ENCODE data around the gene APCDD1.

Gene APCDD1

DNA sequence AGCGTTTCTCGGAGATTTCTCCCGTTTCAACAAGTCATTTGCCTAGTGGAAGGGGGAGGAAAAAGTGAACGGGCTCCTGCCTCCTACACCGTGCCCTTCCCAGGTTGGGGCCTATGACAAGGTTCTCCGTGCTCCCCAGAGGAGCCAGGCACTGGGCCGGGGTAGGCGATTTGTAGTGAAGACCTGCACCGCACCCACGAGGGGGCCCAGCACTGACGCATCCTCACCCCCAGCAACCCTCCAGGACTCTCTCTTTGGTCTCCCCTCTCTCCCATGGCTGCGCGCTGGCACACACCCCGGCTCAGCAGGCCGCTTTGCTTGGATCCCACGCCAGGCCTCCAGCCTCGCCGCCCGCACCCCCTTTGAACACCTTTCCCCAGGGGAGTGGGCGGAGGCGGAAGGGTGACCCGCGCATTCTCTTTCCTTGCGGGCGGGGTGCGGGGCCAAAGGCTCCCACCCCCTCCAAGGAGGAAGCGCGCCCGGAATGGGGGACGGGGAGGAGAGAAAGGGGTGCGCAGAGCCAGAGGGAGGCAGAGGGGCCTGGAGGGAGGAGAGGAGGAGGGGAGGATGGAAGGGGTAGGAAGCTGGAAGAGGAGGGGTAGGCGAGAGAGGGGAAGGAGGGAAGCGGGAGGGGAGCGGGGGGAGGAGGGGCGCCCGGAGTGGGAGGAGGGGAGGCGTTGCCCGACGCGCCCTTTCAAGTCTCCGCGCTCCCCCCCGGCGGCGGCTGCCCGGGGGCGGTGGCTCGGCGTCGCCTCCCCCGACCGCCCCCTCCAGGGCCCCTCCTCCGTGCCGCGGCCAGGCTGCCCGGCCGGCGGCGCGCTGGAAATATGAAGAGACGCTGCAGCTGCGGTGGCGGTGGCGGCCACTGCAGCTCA is at the start of gene APCDD1:
APCDD1 (plus strand) TSS at position 830 of the 875 bp plus-strand sequence. CDS start 347 bp downstream, outside the sequence.
- H3K4me3 ChIP-seq (ENCODE audit: low read length in 2 of 2): peak within 1 kb of the TSS; percentile 81 to 90
- no peaks in the 10 kb centered on the region for H3K27me3 ChIP-seq (ENCODE audit: control insufficient read depth in 1 of 2, insufficient read depth in 2 of 2, low read length in 2 of 2)
- H3K4me1 ChIP-seq (ENCODE audit: control insufficient read depth, insufficient read depth, low read length): peaks cover 27% of the 10 kb centered on the region
- H3K36me3 ChIP-seq (ENCODE audit: control insufficient read depth in 2 of 2, insufficient read depth in 2 of 2, low read length in 2 of 2): no peaks in the 10 kb centered on the region
- peak within 1 kb of the TSS; percentile 84 for H3K27ac ChIP-seq (ENCODE audit: low read length)
- peak within 1 kb of the TSS; percentile 70 to 86 for H3K9ac ChIP-seq (ENCODE audit: low read length in 2 of 2)
- H3K9me3 ChIP-seq (ENCODE audit: control insufficient read depth in 2 of 2, low read length in 2 of 2): no peaks in the 10 kb centered on the region

DNA sequence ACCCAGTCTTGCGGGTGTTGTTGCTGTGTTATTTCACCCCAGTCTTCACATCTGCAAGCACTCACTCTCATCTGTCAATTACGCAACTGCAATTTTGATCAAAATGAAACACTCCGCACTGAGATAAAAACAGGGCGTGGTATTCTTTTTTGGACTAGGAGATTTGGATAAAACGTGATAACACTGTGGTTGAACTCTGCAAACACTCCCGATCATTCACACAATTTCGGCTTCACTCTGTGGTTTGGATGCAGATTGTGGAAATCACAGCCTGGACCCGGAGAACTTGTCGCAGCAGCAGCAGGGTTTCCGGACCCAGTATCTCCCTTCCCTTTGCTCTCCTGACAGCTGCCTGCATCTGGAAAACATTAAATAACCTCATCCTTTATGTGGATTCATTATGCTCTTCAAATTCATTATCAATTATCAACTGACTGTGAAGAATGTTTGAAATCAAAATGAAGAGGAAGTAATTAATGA is 49.4 kb upstream of the APCDD1 start:
- H3K9me3 ChIP-seq (ENCODE audit: control insufficient read depth in 2 of 2, low read length in 2 of 2): no peaks in the 10 kb centered on the region
- H3K27ac ChIP-seq (ENCODE audit: low read length): no peak overlapping the region
- no peak overlapping the region for H3K4me3 ChIP-seq (ENCODE audit: low read length in 2 of 2)
- no peaks in the 10 kb centered on the region for H3K27me3 ChIP-seq (ENCODE audit: control insufficient read depth in 1 of 2, insufficient read depth in 2 of 2, low read length in 2 of 2)
- H3K9ac ChIP-seq (ENCODE audit: low read length in 2 of 2): no peak overlapping the region
- H3K36me3 ChIP-seq (ENCODE audit: control insufficient read depth in 2 of 2, insufficient read depth in 2 of 2, low read length in 2 of 2): no peaks in the 10 kb centered on the region
- peaks cover 4% of the 10 kb centered on the region for H3K4me1 ChIP-seq (ENCODE audit: control insufficient read depth, insufficient read depth, low read length)

DNA sequence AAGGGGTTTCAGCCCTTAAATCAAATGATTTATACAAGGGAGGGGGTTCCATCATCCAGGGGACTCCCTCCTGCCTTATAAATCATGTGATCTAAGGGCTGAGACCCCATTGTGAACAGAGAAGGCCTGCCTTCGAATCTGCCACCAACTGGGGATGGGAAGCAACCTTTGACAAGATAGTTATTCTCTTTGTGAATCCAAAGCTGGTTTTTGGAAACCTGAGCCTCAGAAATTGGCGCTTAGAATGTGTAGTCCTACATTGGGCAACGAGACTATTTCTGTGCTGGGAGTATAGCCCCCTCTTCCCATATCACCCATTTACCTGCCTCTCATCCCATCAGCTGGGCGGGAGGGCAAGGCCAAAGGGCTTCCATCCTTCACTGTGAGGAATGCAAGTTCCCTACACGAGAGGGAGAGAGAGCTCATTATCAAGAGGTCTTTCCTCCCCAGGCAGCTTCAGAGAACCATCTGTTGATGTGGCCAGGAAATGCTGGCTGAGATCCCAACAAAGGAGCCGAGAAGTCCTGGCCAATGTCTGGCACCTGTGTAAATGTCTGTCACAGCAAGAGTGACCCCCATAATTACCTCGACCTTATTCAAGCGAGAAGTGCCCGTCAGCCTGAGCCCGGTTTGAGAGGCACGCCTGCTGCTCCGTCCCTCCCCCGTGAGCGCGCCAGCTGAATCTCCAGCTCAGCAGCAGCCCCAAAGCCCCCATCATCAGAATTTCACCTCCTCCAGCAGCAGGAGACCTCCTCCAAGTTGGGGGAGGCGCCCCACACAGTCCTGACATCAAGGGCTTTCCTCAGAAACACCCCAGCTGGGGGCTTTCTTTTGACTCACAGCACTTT is 48.4 kb upstream of the APCDD1 start:
- H3K4me1 ChIP-seq (ENCODE audit: control insufficient read depth, insufficient read depth, low read length): peaks cover 8% of the 10 kb centered on the region
- peak overlapping the region in 1 of 2 donors; percentile 22 for H3K4me3 ChIP-seq (ENCODE audit: low read length in 2 of 2)
- H3K27me3 ChIP-seq (ENCODE audit: control insufficient read depth in 1 of 2, insufficient read depth in 2 of 2, low read length in 2 of 2): no peaks in the 10 kb centered on the region
- H3K36me3 ChIP-seq (ENCODE audit: control insufficient read depth in 2 of 2, insufficient read depth in 2 of 2, low read length in 2 of 2): no peaks in the 10 kb centered on the region
- no peak overlapping the region for H3K9ac ChIP-seq (ENCODE audit: low read length in 2 of 2)
- H3K9me3 ChIP-seq (ENCODE audit: control insufficient read depth in 2 of 2, low read length in 2 of 2): no peaks in the 10 kb centered on the region
- H3K27ac ChIP-seq (ENCODE audit: low read length): no peak overlapping the region

DNA sequence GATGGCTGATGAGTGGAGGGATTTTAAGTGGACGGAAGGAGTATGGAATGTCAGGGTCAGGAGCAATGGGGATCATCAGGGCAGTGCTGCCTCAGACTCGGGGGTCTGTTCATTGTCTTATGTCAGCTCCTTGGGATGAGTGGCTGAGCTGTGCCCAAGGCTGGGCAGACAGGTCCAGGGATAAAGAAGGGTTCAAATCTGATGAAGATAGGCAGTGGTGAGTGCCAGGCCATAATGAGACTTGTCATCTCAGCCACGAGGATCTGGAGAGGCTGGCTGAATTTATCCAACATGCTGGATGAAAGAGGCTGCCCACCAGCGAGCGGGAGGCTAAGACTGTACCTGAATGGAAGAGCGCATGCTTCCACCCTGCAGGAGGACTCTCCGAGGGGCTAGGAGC is 46.3 kb upstream of the APCDD1 start:
- Histone ChIP-seq H3K27ac (ENCODE audit: low read length) (no peak overlapping the region), H3K27me3 (ENCODE audit: control insufficient read depth in 1 of 2, insufficient read depth in 2 of 2, low read length in 2 of 2) (no peaks in the 10 kb centered on the region), H3K9ac (ENCODE audit: low read length in 2 of 2) (no peak overlapping the region), H3K36me3 (ENCODE audit: control insufficient read depth in 2 of 2, insufficient read depth in 2 of 2, low read length in 2 of 2) (no peaks in the 10 kb centered on the region), H3K4me1 (ENCODE audit: control insufficient read depth, insufficient read depth, low read length) (peaks cover 10% of the 10 kb centered on the region), H3K9me3 (ENCODE audit: control insufficient read depth in 2 of 2, low read length in 2 of 2) (no peaks in the 10 kb centered on the region), H3K4me3 (ENCODE audit: low read length in 2 of 2) (no peak overlapping the region)

DNA sequence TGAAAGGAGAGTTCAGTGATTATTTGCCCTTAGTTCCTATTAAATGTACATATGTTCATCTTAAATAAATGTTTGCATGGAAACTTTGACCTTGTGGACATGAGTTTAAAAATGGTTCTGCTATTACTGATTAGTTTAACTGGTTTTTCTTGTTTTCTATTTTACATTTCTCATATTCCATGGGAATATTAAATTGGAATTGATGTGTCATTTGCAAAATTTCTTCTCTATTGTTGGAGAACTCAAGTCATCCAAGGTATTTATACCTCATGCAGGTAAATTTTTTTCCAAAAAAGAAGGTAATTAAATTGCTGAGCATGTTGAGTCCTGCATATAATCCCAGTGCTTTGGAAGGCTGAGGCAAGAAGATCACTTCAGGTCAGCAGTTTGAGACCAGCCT is 45.4 kb upstream of the APCDD1 start:
- no peak overlapping the region for H3K27ac ChIP-seq (ENCODE audit: low read length)
- no peak overlapping the region for H3K9ac ChIP-seq (ENCODE audit: low read length in 2 of 2)

DNA sequence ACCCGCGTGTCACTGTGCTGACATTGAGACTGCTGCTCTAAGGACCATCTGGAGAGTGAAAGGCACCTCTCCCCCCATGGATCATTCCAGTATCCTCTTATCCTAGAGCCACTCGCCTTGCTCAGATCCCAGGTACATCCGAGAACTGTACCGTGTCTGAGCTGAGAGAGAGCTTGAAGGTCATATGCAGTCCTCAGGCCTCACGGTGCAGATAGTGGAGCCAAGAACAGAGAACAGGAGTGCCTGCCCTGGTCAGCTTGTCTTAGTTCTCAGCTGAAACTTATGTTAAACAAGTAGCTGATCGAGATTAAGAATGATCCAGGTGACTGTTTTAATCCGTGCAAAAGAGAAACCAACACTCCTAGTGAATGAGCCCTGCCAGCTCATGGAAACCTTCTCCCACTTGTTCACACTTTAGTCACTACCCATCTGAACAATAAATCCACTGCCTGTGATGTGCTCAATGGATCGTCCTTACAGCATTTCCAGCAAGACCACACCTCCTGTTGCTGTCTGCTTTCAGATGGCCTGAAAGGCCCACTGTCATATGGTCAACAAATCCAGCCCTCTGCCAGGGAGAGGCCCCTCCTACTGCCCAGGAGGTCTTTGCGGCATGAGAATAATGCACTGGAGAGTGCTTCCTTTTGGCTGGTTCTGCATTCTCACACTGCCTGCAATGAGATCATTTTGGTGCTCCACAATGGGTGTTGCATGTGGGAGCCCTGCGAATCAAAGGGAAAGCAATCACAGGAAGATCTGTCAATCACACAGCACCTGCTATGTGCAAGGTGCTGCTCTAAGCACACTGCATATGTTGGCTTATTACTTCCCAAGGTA is 43.7 kb upstream of the APCDD1 start:
- no peaks in the 10 kb centered on the region for H3K9me3 ChIP-seq (ENCODE audit: control insufficient read depth in 2 of 2, low read length in 2 of 2)
- H3K4me1 ChIP-seq (ENCODE audit: control insufficient read depth, insufficient read depth, low read length): peaks cover 10% of the 10 kb centered on the region
- no peaks in the 10 kb centered on the region for H3K36me3 ChIP-seq (ENCODE audit: control insufficient read depth in 2 of 2, insufficient read depth in 2 of 2, low read length in 2 of 2)
- no peaks in the 10 kb centered on the region for H3K27me3 ChIP-seq (ENCODE audit: control insufficient read depth in 1 of 2, insufficient read depth in 2 of 2, low read length in 2 of 2)
- H3K4me3 ChIP-seq (ENCODE audit: low read length in 2 of 2): no peak overlapping the region
- H3K27ac ChIP-seq (ENCODE audit: low read length): no peak overlapping the region
- no peak overlapping the region for H3K9ac ChIP-seq (ENCODE audit: low read length in 2 of 2)

More for the DNA sequence above, 45.4 kb upstream of the APCDD1 start:
- H3K9me3 ChIP-seq (ENCODE audit: control insufficient read depth in 2 of 2, low read length in 2 of 2): no peaks in the 10 kb centered on the region
- H3K4me3 ChIP-seq (ENCODE audit: low read length in 2 of 2): no peak overlapping the region
- no peaks in the 10 kb centered on the region for H3K36me3 ChIP-seq (ENCODE audit: control insufficient read depth in 2 of 2, insufficient read depth in 2 of 2, low read length in 2 of 2)
- H3K4me1 ChIP-seq (ENCODE audit: control insufficient read depth, insufficient read depth, low read length): peaks cover 10% of the 10 kb centered on the region
- H3K27me3 ChIP-seq (ENCODE audit: control insufficient read depth in 1 of 2, insufficient read depth in 2 of 2, low read length in 2 of 2): no peaks in the 10 kb centered on the region

DNA sequence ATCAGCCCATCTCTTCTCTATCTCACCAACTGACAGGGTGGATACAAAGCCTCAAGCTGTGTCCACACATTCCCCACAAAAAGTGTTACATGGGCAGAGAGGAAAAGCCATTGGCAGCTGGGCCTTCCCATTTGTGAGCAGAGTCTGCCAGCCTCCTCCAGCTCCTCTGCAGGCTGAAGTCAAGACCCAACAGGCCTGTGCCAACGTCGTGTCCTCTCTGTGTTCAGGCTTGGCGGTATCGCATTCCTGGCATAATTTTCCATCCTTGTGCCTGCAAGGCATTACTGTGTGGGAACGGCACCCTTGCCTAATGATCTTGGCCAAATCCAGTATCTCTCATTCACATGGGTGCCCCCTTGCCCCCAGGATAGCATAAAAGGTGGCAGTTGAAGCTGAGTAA is 41.5 kb upstream of the APCDD1 start:
- Histone ChIP-seq H3K36me3 (ENCODE audit: control insufficient read depth in 2 of 2, insufficient read depth in 2 of 2, low read length in 2 of 2) (no peaks in the 10 kb centered on the region), H3K9me3 (ENCODE audit: control insufficient read depth in 2 of 2, low read length in 2 of 2) (no peaks in the 10 kb centered on the region), H3K4me1 (ENCODE audit: control insufficient read depth, insufficient read depth, low read length) (peaks cover 15% of the 10 kb centered on the region), H3K4me3 (ENCODE audit: low read length in 2 of 2) (no peak overlapping the region), H3K27ac (ENCODE audit: low read length) (no peak overlapping the region), H3K27me3 (ENCODE audit: control insufficient read depth in 1 of 2, insufficient read depth in 2 of 2, low read length in 2 of 2) (no peaks in the 10 kb centered on the region), H3K9ac (ENCODE audit: low read length in 2 of 2) (no peak overlapping the region)

DNA sequence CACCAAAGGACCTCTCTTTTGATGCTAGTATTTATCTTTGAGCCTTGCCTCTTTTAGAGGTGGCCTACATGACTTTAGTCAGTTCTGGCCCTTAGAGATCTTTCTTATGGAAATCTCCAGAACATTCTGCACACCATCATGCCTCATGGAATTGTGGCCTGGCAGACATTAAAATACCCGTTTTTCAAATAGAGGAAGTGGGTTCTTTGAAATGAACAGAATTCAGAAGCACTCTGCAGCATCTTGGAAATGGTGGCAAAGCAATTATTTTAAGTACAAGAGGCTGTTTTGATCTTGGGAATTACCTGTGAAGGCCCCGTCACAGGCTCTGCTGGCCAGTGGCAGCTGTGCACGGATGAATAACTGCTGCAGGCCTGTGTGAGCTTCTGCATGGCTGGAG is 40.7 kb upstream of the APCDD1 start:
- H3K9me3 ChIP-seq (ENCODE audit: control insufficient read depth in 2 of 2, low read length in 2 of 2): no peaks in the 10 kb centered on the region
- no peak overlapping the region for H3K9ac ChIP-seq (ENCODE audit: low read length in 2 of 2)
- no peak overlapping the region for H3K4me3 ChIP-seq (ENCODE audit: low read length in 2 of 2)
- no peaks in the 10 kb centered on the region for H3K27me3 ChIP-seq (ENCODE audit: control insufficient read depth in 1 of 2, insufficient read depth in 2 of 2, low read length in 2 of 2)
- no peaks in the 10 kb centered on the region for H3K36me3 ChIP-seq (ENCODE audit: control insufficient read depth in 2 of 2, insufficient read depth in 2 of 2, low read length in 2 of 2)
- H3K4me1 ChIP-seq (ENCODE audit: control insufficient read depth, insufficient read depth, low read length): peaks cover 16% of the 10 kb centered on the region
- no peak overlapping the region for H3K27ac ChIP-seq (ENCODE audit: low read length)

DNA sequence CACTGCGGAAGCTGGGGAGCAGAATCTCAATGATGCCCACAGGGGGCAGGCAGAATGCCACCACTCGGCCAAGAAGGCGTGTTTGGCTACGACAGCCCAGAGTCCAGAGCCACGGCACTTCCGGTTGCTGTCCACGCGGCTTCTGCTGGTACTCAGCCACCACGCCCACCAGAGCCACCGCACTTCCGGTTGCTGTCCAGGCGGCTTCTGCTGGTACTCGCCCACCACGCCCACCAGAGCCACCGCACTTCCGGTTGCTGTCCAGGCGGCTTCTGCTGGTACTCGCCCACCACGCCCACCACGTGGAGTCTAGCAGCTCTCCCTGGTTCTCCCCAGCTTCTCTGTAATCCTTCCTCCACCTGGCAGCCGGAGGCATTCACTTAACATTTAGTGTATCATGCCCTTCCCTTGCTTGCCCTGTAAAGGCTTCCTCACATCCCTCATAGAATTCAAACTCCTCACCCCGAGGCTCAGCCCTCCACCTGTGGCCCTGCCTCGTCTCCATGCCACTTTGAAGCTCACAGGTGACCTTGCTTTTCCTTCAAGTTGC is 40.1 kb upstream of the APCDD1 start:
- Histone ChIP-seq H3K27ac (ENCODE audit: low read length) (no peak overlapping the region), H3K9ac (ENCODE audit: low read length in 2 of 2) (no peak overlapping the region), H3K4me1 (ENCODE audit: control insufficient read depth, insufficient read depth, low read length) (peaks cover 16% of the 10 kb centered on the region), H3K9me3 (ENCODE audit: control insufficient read depth in 2 of 2, low read length in 2 of 2) (no peaks in the 10 kb centered on the region), H3K4me3 (ENCODE audit: low read length in 2 of 2) (no peak overlapping the region), H3K36me3 (ENCODE audit: control insufficient read depth in 2 of 2, insufficient read depth in 2 of 2, low read length in 2 of 2) (no peaks in the 10 kb centered on the region), H3K27me3 (ENCODE audit: control insufficient read depth in 1 of 2, insufficient read depth in 2 of 2, low read length in 2 of 2) (no peaks in the 10 kb centered on the region)

DNA sequence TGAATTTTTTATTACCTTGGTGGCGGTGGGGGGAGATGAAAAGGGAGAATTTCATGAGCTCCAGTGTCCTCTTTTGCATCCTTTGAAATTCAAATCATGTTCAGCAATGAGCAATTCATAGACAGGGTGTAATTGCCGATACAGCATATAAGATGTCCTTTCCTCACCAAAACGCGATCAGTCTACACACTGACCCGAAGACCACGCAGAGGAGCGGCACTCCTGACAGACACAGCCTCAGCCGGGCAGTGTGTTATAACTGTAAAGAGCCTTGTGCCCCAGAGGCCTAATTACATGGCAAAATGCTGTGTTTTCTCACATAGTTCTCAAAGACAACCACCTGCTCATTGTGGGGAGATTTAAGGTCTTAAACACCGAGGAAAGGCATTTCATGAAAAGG is 38.4 kb upstream of the APCDD1 start:
- Histone ChIP-seq H3K36me3 (ENCODE audit: control insufficient read depth in 2 of 2, insufficient read depth in 2 of 2, low read length in 2 of 2) (no peaks in the 10 kb centered on the region), H3K27me3 (ENCODE audit: control insufficient read depth in 1 of 2, insufficient read depth in 2 of 2, low read length in 2 of 2) (no peaks in the 10 kb centered on the region), H3K27ac (ENCODE audit: low read length) (no peak overlapping the region), H3K4me1 (ENCODE audit: control insufficient read depth, insufficient read depth, low read length) (peaks cover 17% of the 10 kb centered on the region), H3K9me3 (ENCODE audit: control insufficient read depth in 2 of 2, low read length in 2 of 2) (peaks cover 0 to 2% of the 10 kb centered on the region in 2 donors), H3K4me3 (ENCODE audit: low read length in 2 of 2) (no peak overlapping the region), H3K9ac (ENCODE audit: low read length in 2 of 2) (no peak overlapping the region)

Data from stomach smooth muscle (tissue), 2 donors.